ENCODE results near the gene RPSA. TPM values are rescaled to one million over a fixed set of nuclear protein-coding genes. Genes with fewer than 3 reads are reported as not detected.

The RPSA gene
- total RNA-seq, 1 experiment from 2014 or later, result 2,077 TPM

- H3K9me3 Mint-ChIP-seq, result no peaks in the 10 kb centered on the region; a peak in 1 of 5 replicates
- no peaks in the 10 kb centered on the region for H3K79me2 ChIP-seq (ENCODE audit: insufficient read depth, low read length)
- H4K20me1 ChIP-seq (ENCODE audit: control insufficient read depth, insufficient read depth, insufficient read length), result no peaks in the 10 kb centered on the region
- H3K9me3 ChIP-seq (ENCODE audit: control insufficient read depth, low read depth, low read length), result no peaks in the 10 kb centered on the region
- no peak overlapping the region for H2AK5ac ChIP-seq (ENCODE audit: insufficient read length, low read length)
- H3K79me1 ChIP-seq (ENCODE audit: insufficient read depth, low read depth, low read length, poor library complexity, severe bottlenecking), result no peaks in the 10 kb centered on the region
- no peak overlapping the region for H3T11ph ChIP-seq (ENCODE audit: low read length)
- peaks cover 3% of the 10 kb centered on the region for H3K27me3 Mint-ChIP-seq (ENCODE audit: low read depth)
- H4K91ac ChIP-seq (ENCODE audit: insufficient read length, low read depth, low read length), result no peak overlapping the region
- H3K4me3 Mint-ChIP-seq, result no peak overlapping the region
- H3K27me3 ChIP-seq (ENCODE audit: insufficient read depth, low read length), result no peaks in the 10 kb centered on the region
- WGBS (ENCODE audit: extremely low coverage, insufficient read length, low lambda C conversion rate), result no CpG with 5 or more reads among the region's 8 CpGs
- no peaks in the 10 kb centered on the region for H3K23me2 ChIP-seq (ENCODE audit: insufficient read length, low read depth, low read length, poor library complexity, severe bottlenecking)
- no peak for DNase-seq
- H3K4me2 ChIP-seq (ENCODE audit: insufficient read depth, insufficient read length, low read length), result no peak overlapping the region
- H3K27ac Mint-ChIP-seq, result peak overlapping the region in 1 of 3 experiments; percentile 15; a peak in 2 of 7 replicates
- no peak overlapping the region for H3K18ac ChIP-seq (ENCODE audit: insufficient read length, low read depth, low read length)
- no peak overlapping the region for H4K8ac ChIP-seq (replicated peaks; ENCODE audit: insufficient read length, low read depth, low read length)
- H3K23ac ChIP-seq (ENCODE audit: insufficient read length, low read depth, low read length), result no peak overlapping the region
- H3K56ac ChIP-seq (ENCODE audit: insufficient read length, low read depth, low read length), result no peak overlapping the region
- H4K5ac ChIP-seq (ENCODE audit: insufficient read length, low read depth, low read length), result no peak overlapping the region
- no peak for TF ChIP-seq CTCF (conservative IDR thresholded peaks at IDR 0.05)
- H2BK5ac ChIP-seq (ENCODE audit: insufficient read length, low read length), result no peak overlapping the region
- no peak overlapping the region for H2BK12ac ChIP-seq (ENCODE audit: insufficient read length, low read depth, low read length)
- no peaks in the 10 kb centered on the region for H3K4me1 Mint-ChIP-seq
- no peaks in the 10 kb centered on the region for H3K4me1 ChIP-seq (ENCODE audit: insufficient read depth, low read length)
- no peak overlapping the region for H3K27ac ChIP-seq (ENCODE audit: insufficient read length, low read depth, low read length)
- H2BK20ac ChIP-seq (ENCODE audit: low read depth, low read length, poor library complexity, severe bottlenecking), result no peak overlapping the region
- no peak overlapping the region for H3K4ac ChIP-seq (ENCODE audit: low read depth, low read length)
- H2AFZ ChIP-seq (ENCODE audit: low read length), result no peak overlapping the region
- H2BK120ac ChIP-seq (ENCODE audit: low read depth, low read length, poor library complexity, severe bottlenecking), result no peak overlapping the region
- no peaks in the 10 kb centered on the region; a peak in 1 of 7 replicates for H3K36me3 Mint-ChIP-seq (ENCODE audit: insufficient read depth in 1 of 3, low read depth in 3 of 3)
- no peak overlapping the region for H3K14ac ChIP-seq (ENCODE audit: insufficient read depth, low read length)
- no peak overlapping the region for H3K9ac ChIP-seq (ENCODE audit: extremely low read depth, insufficient read length, low read length)
- no peak overlapping the region for H2BK15ac ChIP-seq (ENCODE audit: low read depth, low read length)
Observed at GRCh38 chr3:39361252-39361927, 45.1 kb upstream of the RPSA start.
